ENCODE measurements around the gene VEGFA.

VEGFA gene

GRCh38 chr6:43762410-43762768 lies 7.6 kb upstream of the VEGFA start:
- Mint-ChIP-seq H3K27me3 (peaks cover 1% of the 10 kb centered on the region), H3K9me3 (no peaks in the 10 kb centered on the region)

GRCh38 chr6:43762966-43763695 lies 6.9 kb upstream of the VEGFA start:
- Mint-ChIP-seq H3K27ac (no peak overlapping the region), H3K9me3 (no peaks in the 10 kb centered on the region), H3K4me1 (no peaks in the 10 kb centered on the region), H3K36me3 (no peaks in the 10 kb centered on the region), H3K27me3 (peaks cover 1% of the 10 kb centered on the region), H3K4me3 (no peak overlapping the region)

More at GRCh38 chr6:43762410-43762768, 7.6 kb upstream of the VEGFA start:
- H3K36me3 Mint-ChIP-seq, result no peaks in the 10 kb centered on the region
- H3K27ac Mint-ChIP-seq, result no peak overlapping the region
- H3K4me1 Mint-ChIP-seq, result no peaks in the 10 kb centered on the region
- H3K4me3 Mint-ChIP-seq, result no peak overlapping the region

- Mint-ChIP-seq H3K4me3 (no peak overlapping the region), H3K27ac (no peak overlapping the region), H3K27me3 (peaks cover 1% of the 10 kb centered on the region), H3K4me1 (no peaks in the 10 kb centered on the region), H3K9me3 (no peaks in the 10 kb centered on the region), H3K36me3 (no peaks in the 10 kb centered on the region)
Observed at GRCh38 chr6:43763812-43764522, 6.0 kb upstream of the VEGFA start.

GRCh38 chr6:43764772-43765171 lies 5.2 kb upstream of the VEGFA start:
- H3K36me3 Mint-ChIP-seq, result no peaks in the 10 kb centered on the region
- no peak overlapping the region for H3K4me3 Mint-ChIP-seq
- peaks cover 1% of the 10 kb centered on the region for H3K27me3 Mint-ChIP-seq
- no peak overlapping the region for H3K27ac Mint-ChIP-seq
- H3K4me1 Mint-ChIP-seq, result peaks cover 6% of the 10 kb centered on the region
- no peaks in the 10 kb centered on the region for H3K9me3 Mint-ChIP-seq

GRCh38 chr6:43765776-43766499 lies 4.1 kb upstream of the VEGFA start:
- Mint-ChIP-seq H3K9me3 (no peaks in the 10 kb centered on the region), H3K4me1 (peaks cover 6% of the 10 kb centered on the region), H3K36me3 (no peaks in the 10 kb centered on the region), H3K27ac (no peak overlapping the region), H3K4me3 (no peak overlapping the region), H3K27me3 (peaks cover 2% of the 10 kb centered on the region)

GRCh38 chr6:43766500-43766853 lies 3.5 kb upstream of the VEGFA start:
- Mint-ChIP-seq H3K36me3 (no peaks in the 10 kb centered on the region), H3K27ac (no peak overlapping the region), H3K4me3 (no peak overlapping the region), H3K9me3 (no peaks in the 10 kb centered on the region), H3K27me3 (peaks cover 2% of the 10 kb centered on the region), H3K4me1 (peaks cover 6% of the 10 kb centered on the region)

GRCh38 chr6:43766964-43767461 lies 3.0 kb upstream of the VEGFA start:
- no peak overlapping the region for H3K4me3 Mint-ChIP-seq
- H3K9me3 Mint-ChIP-seq, result no peaks in the 10 kb centered on the region
- H3K36me3 Mint-ChIP-seq, result no peaks in the 10 kb centered on the region
- H3K27me3 Mint-ChIP-seq, result peaks cover 2% of the 10 kb centered on the region
- H3K27ac Mint-ChIP-seq, result peak overlapping the region; percentile 65
- H3K4me1 Mint-ChIP-seq, result peaks cover 6% of the 10 kb centered on the region

GRCh38 chr6:43767553-43768505 lies 2.2 kb upstream of the VEGFA start:
- no peak overlapping the region for H3K27ac Mint-ChIP-seq
- H3K4me3 Mint-ChIP-seq, result no peak overlapping the region
- no peaks in the 10 kb centered on the region for H3K9me3 Mint-ChIP-seq
- H3K4me1 Mint-ChIP-seq, result peaks cover 9% of the 10 kb centered on the region
- peaks cover 2% of the 10 kb centered on the region for H3K27me3 Mint-ChIP-seq
- H3K36me3 Mint-ChIP-seq, result no peaks in the 10 kb centered on the region

- Mint-ChIP-seq H3K4me3 (no peak overlapping the region), H3K4me1 (peaks cover 14% of the 10 kb centered on the region), H3K27me3 (peaks cover 5% of the 10 kb centered on the region), H3K27ac (no peak overlapping the region), H3K9me3 (no peaks in the 10 kb centered on the region), H3K36me3 (no peaks in the 10 kb centered on the region)
Observed at GRCh38 chr6:43768506-43768860, 1.5 kb upstream of the VEGFA start.

- H3K9me3 Mint-ChIP-seq, result no peaks in the 10 kb centered on the region
- H3K27ac Mint-ChIP-seq, result peak overlapping the region; percentile 93
- H3K36me3 Mint-ChIP-seq, result no peaks in the 10 kb centered on the region
- H3K27me3 Mint-ChIP-seq, result peaks cover 5% of the 10 kb centered on the region
- peak overlapping the region; percentile 99 for H3K4me3 Mint-ChIP-seq
- peaks cover 15% of the 10 kb centered on the region for H3K4me1 Mint-ChIP-seq
Observed at GRCh38 chr6:43768983-43769525, 957 bp upstream of the VEGFA start.

- H3K36me3 Mint-ChIP-seq, result no peaks in the 10 kb centered on the region
- H3K9me3 Mint-ChIP-seq, result no peaks in the 10 kb centered on the region
- H3K27me3 Mint-ChIP-seq, result peaks cover 5% of the 10 kb centered on the region
- peaks cover 29% of the 10 kb centered on the region for H3K4me1 Mint-ChIP-seq
- H3K4me3 Mint-ChIP-seq, result peak overlapping the region; percentile 99
- peak overlapping the region; percentile 96 for H3K27ac Mint-ChIP-seq
Observed at GRCh38 chr6:43770372-43771209, 580 bp downstream of the VEGFA start.

GRCh38 chr6:43771210-43771857 lies 1.3 kb downstream of the VEGFA start:
- H3K4me1 Mint-ChIP-seq, result peaks cover 32% of the 10 kb centered on the region

GRCh38 chr6:43771858-43772680 lies 2.1 kb downstream of the VEGFA start:
- peaks cover 32% of the 10 kb centered on the region for H3K4me1 Mint-ChIP-seq
- peaks cover 5% of the 10 kb centered on the region for H3K27me3 Mint-ChIP-seq
- peaks cover 3% of the 10 kb centered on the region for H3K36me3 Mint-ChIP-seq
- H3K27ac Mint-ChIP-seq, result peak overlapping the region; percentile 96
- no peaks in the 10 kb centered on the region for H3K9me3 Mint-ChIP-seq
- H3K4me3 Mint-ChIP-seq, result peak overlapping the region; percentile 92

More at GRCh38 chr6:43771210-43771857, 1.3 kb downstream of the VEGFA start:
- H3K36me3 Mint-ChIP-seq, result no peaks in the 10 kb centered on the region
- H3K4me3 Mint-ChIP-seq, result peak overlapping the region; percentile 65
- no peaks in the 10 kb centered on the region for H3K9me3 Mint-ChIP-seq
- no peak overlapping the region for H3K27ac Mint-ChIP-seq
- H3K27me3 Mint-ChIP-seq, result peaks cover 5% of the 10 kb centered on the region

Measured in activated naive CD4-positive, alpha-beta T cell treated with anti-CD3 and anti-CD28 coated beads, Interleukin-2, amount 50 U/mL, for 24 hours (primary cell).